ENCODE measurements around the gene CCDC136. TPM values are rescaled to one million over a fixed set of nuclear protein-coding genes. Genes with fewer than 3 reads are reported as not detected.

Gene CCDC136
- total RNA-seq, 1 experiment from 2014 or later = 11.1 TPM

DNA sequence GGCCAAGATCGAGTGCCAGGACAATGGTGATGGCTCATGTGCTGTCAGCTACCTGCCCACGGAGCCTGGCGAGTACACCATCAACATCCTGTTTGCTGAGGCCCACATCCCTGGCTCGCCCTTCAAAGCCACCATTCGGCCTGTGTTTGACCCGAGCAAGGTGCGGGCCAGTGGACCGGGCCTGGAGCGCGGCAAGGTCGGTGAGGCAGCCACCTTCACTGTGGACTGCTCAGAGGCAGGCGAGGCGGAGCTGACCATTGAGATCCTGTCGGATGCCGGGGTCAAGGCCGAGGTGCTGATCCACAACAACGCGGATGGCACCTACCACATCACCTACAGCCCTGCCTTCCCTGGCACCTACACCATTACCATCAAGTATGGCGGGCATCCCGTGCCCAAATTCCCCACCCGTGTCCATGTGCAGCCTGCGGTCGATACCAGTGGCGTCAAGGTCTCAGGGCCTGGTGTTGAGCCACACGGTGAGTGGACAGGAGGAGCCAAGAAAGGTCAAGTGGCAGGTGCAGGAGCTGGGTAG lies 53.1 kb downstream of the CCDC136 start:
- Histone ChIP-seq H3K27ac (ENCODE audit: low read depth, low read length) (no peak overlapping the region), H3K27me3 (ENCODE audit: insufficient read depth, low read length) (no peaks in the 10 kb centered on the region), H4K20me1 (ENCODE audit: insufficient read depth) (no peaks in the 10 kb centered on the region), H3K4me1 (ENCODE audit: control insufficient read depth in 1 of 2, insufficient read depth in 2 of 2, low read length in 2 of 2) (peaks cover 0 to 8% of the 10 kb centered on the region in 2 experiments; a peak in 2 of 4 replicates), H2AFZ (ENCODE audit: low read depth, low read length, poor library complexity, severe bottlenecking) (no peak overlapping the region), H3K9me3 (ENCODE audit: control insufficient read depth in 1 of 2, insufficient read depth in 1 of 2, low read depth in 1 of 2, low read length in 2 of 2) (no peaks in the 10 kb centered on the region), H3K79me2 (ENCODE audit: insufficient read depth, low read length) (no peaks in the 10 kb centered on the region), H3K9me2 (ENCODE audit: insufficient read depth) (no peaks in the 10 kb centered on the region), H3K9ac (ENCODE audit: low read length) (no peak overlapping the region), H3K36me3 (ENCODE audit: control insufficient read depth in 1 of 2, insufficient read depth in 2 of 2, low read length in 2 of 2) (peaks cover 0 to 22% of the 10 kb centered on the region in 2 experiments; a peak in 1 of 4 replicates), H3K4me3 (replicated peaks in 1 of 2; ENCODE audit: low read depth in 1 of 2, low read length in 2 of 2) (no peak overlapping the region), H3K4me2 (ENCODE audit: low read length) (no peak overlapping the region)
- no peak for DNase-seq (ENCODE audit: low read depth, low spot score)
- TF ChIP-seq EZH2phosphoT487 (IDR thresholded peaks at IDR 0.05; ENCODE audit: borderline replicate concordance) (no peak), FOSL1 (IDR thresholded peaks at IDR 0.05; ENCODE audit: low read depth) (no peak), EZH2 (IDR thresholded peaks at IDR 0.05) (no peak), JUND (IDR thresholded peaks at IDR 0.05) (no peak), SRF (IDR thresholded peaks at IDR 0.05; ENCODE audit: low read depth) (no peak), POLR2AphosphoS5 (IDR thresholded peaks at IDR 0.05; ENCODE audit: low read depth, low read length) (no peak), POLR2A (IDR thresholded peaks at IDR 0.05; ENCODE audit: borderline replicate concordance, extremely low read depth, insufficient read depth, insufficient read length) (no peak), YY1 (IDR thresholded peaks at IDR 0.05; ENCODE audit: extremely low read depth, insufficient replicate concordance, low read depth, low read length) (no peak), ZNF274 (IDR thresholded peaks at IDR 0.05; ENCODE audit: low read depth, low read length) (no peak), SIN3A (IDR thresholded peaks at IDR 0.05; ENCODE audit: low read depth) (no peak), CBX3 (IDR thresholded peaks at IDR 0.05; ENCODE audit: low read depth) (no peak), EGR1 (IDR thresholded peaks at IDR 0.05; ENCODE audit: low read depth) (no peak), ELF1 (IDR thresholded peaks at IDR 0.05; ENCODE audit: borderline replicate concordance, low read depth) (no peak), TCF7L2 (IDR thresholded peaks at IDR 0.05; ENCODE audit: borderline replicate concordance, extremely low read depth, insufficient read depth, insufficient read length) (no peak), RAD21 (IDR thresholded peaks at IDR 0.05; ENCODE audit: low read depth) (no peak)
- TF ChIP-seq, protein P1, sequence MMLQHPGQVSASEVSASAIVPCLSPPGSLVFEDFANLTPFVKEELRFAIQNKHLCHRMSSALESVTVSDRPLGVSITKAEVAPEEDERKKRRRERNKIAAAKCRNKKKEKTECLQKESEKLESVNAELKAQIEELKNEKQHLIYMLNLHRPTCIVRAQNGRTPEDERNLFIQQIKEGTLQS (IDR thresholded peaks at IDR 0.05) = no peak
- TF ChIP-seq, protein P2, sequence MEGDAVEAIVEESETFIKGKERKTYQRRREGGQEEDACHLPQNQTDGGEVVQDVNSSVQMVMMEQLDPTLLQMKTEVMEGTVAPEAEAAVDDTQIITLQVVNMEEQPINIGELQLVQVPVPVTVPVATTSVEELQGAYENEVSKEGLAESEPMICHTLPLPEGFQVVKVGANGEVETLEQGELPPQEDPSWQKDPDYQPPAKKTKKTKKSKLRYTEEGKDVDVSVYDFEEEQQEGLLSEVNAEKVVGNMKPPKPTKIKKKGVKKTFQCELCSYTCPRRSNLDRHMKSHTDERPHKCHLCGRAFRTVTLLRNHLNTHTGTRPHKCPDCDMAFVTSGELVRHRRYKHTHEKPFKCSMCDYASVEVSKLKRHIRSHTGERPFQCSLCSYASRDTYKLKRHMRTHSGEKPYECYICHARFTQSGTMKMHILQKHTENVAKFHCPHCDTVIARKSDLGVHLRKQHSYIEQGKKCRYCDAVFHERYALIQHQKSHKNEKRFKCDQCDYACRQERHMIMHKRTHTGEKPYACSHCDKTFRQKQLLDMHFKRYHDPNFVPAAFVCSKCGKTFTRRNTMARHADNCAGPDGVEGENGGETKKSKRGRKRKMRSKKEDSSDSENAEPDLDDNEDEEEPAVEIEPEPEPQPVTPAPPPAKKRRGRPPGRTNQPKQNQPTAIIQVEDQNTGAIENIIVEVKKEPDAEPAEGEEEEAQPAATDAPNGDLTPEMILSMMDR (IDR thresholded peaks at IDR 0.05 in 2 of 3, conservative IDR thresholded peaks at IDR 0.05 in 1 of 3; ENCODE audit: borderline replicate concordance in 1 of 3, insufficient read depth in 1 of 3, low read depth in 2 of 3, low read length in 2 of 3) = no peak
- TF ChIP-seq, protein P3, sequence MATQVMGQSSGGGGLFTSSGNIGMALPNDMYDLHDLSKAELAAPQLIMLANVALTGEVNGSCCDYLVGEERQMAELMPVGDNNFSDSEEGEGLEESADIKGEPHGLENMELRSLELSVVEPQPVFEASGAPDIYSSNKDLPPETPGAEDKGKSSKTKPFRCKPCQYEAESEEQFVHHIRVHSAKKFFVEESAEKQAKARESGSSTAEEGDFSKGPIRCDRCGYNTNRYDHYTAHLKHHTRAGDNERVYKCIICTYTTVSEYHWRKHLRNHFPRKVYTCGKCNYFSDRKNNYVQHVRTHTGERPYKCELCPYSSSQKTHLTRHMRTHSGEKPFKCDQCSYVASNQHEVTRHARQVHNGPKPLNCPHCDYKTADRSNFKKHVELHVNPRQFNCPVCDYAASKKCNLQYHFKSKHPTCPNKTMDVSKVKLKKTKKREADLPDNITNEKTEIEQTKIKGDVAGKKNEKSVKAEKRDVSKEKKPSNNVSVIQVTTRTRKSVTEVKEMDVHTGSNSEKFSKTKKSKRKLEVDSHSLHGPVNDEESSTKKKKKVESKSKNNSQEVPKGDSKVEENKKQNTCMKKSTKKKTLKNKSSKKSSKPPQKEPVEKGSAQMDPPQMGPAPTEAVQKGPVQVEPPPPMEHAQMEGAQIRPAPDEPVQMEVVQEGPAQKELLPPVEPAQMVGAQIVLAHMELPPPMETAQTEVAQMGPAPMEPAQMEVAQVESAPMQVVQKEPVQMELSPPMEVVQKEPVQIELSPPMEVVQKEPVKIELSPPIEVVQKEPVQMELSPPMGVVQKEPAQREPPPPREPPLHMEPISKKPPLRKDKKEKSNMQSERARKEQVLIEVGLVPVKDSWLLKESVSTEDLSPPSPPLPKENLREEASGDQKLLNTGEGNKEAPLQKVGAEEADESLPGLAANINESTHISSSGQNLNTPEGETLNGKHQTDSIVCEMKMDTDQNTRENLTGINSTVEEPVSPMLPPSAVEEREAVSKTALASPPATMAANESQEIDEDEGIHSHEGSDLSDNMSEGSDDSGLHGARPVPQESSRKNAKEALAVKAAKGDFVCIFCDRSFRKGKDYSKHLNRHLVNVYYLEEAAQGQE (IDR thresholded peaks at IDR 0.05; ENCODE audit: low read depth) = no peak
- TF ChIP-seq, protein P4, sequence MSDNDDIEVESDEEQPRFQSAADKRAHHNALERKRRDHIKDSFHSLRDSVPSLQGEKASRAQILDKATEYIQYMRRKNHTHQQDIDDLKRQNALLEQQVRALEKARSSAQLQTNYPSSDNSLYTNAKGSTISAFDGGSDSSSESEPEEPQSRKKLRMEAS (IDR thresholded peaks at IDR 0.05) = no peak
- TF ChIP-seq, protein P5, sequence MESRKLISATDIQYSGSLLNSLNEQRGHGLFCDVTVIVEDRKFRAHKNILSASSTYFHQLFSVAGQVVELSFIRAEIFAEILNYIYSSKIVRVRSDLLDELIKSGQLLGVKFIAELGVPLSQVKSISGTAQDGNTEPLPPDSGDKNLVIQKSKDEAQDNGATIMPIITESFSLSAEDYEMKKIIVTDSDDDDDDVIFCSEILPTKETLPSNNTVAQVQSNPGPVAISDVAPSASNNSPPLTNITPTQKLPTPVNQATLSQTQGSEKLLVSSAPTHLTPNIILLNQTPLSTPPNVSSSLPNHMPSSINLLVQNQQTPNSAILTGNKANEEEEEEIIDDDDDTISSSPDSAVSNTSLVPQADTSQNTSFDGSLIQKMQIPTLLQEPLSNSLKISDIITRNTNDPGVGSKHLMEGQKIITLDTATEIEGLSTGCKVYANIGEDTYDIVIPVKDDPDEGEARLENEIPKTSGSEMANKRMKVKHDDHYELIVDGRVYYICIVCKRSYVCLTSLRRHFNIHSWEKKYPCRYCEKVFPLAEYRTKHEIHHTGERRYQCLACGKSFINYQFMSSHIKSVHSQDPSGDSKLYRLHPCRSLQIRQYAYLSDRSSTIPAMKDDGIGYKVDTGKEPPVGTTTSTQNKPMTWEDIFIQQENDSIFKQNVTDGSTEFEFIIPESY (IDR thresholded peaks at IDR 0.05; ENCODE audit: extremely low read depth, insufficient replicate concordance, low read length) = no peak
- no peak for ATAC-seq
- BruUV-seq (replicated peaks) = no TSS peak
- intact Hi-C loops (cut with micrococcal nuclease) = no loop called here
- POLR2A ChIA-PET = no interaction called here
- RAD21 ChIA-PET (ENCODE audit: low non-redundant PET in 1 of 2, low total read pairs in 2 of 2, uncharacterized antibody in 2 of 2, unreplicated experiment in 2 of 2) = no interaction called here
- CTCF ChIA-PET = no interaction called here
